ENCODE data around the gene WDR46.
A peak's percentile ranks its signal among the peaks of the same experiment; 100 is the strongest.

Gene WDR46

DNA sequence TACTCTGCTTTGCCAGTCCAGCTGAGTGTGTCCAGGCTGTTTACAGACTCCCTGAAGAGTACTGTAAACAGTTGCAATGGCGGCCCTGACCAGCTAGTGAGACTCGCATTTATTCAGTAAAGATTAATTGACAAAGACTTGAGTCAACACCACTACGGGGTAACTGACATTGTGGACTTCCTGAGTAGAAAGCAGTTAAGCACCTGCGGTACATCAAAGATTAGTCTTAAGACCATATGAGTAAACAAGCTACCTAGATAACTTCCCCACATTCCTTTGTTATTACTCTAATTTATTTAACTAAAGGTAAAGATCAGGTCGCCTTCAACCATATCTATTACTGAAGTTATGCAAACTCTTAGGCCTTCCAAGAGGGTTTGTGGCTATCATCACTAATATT is 30.0 kb downstream of the WDR46 start:
- no peak for DNase-seq

DNA sequence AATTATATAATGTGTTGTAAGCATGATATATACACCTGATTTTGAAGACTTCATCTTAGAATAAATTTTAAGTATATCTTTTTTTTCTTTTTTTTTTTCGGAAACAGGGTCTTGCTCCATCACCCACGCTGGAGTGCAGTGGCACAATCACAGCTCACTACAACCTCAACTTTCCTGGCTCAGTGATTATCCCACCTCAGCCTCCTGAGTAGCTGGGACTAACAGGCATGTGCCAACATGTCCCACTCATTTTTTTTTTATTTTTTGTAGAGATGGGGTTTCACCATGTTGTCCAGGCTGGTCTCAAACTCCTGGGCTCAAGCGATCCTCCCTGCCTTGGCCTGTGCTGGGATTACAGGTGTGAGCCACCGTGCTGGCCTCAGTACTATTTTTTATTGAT is 34.4 kb downstream of the WDR46 start:
- DNase-seq, result no peak

DNA sequence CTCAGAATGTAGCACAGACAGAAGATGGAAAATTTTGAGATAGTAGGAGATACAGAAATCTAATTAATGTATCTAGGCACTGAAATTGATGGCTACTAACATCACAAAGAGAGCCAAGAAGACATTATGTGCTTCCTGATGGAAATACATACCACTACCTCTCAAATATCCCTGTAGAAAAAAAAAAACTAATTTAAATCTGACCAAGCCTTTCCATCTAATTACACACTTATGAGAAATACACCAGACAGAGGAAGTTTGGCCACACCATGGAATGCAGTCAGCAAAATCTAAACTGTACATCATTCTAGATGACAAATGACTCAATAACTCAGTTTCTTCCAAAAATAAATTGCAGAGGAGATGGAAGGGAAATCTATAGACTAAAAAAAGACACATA is 36.3 kb downstream of the WDR46 start:
- DNase-seq, result no peak

DNA sequence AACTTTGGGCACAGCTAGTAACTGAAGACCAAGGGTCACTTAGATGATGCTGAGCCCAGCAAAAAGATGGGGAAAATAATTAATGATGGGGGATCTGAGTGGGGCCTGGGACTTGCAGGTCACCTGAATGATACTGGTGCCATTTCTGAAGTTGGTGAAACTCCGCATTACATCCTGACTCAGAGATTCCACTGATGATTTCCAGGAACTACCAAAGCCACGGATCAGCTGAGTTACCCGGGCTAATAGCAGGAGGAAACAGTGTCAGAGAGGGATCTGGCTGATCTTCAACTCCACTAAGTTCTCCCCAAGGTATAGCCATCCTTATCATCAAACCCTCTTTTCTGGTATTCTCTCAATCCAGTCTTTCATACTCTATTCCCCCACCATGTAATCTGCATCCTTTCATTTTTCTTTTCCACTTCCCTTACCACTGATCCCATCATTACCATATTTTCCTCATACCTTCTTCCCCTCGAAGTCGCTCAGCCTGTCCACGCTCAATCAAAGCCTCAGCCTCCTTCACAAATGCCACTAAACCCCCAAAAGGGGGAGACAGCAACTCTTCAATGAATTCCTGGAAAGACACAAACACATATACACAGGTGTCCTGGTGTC is 37.5 kb downstream of the WDR46 start:
- DNase-seq, result no peak

DNA sequence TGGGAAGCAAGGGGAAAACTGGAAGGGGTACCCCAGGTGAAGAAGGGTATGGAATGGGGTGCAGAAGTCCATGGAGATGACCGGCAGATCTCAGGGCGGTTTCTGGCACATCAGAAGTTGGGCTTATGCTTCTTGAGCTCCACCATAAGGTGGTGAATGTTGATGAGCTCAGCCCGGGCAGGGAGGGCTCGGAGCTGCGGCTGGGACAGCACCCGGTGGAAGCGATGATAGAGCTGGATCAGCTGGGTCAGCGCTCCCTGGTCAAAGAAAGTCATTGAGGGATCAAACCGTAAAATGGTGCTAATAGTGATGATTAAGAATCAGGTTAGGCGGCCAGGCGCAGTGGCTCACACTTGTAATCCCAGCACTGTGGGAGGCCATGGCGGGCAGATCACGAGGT is 38.3 kb downstream of the WDR46 start:
- no peak for DNase-seq

DNA sequence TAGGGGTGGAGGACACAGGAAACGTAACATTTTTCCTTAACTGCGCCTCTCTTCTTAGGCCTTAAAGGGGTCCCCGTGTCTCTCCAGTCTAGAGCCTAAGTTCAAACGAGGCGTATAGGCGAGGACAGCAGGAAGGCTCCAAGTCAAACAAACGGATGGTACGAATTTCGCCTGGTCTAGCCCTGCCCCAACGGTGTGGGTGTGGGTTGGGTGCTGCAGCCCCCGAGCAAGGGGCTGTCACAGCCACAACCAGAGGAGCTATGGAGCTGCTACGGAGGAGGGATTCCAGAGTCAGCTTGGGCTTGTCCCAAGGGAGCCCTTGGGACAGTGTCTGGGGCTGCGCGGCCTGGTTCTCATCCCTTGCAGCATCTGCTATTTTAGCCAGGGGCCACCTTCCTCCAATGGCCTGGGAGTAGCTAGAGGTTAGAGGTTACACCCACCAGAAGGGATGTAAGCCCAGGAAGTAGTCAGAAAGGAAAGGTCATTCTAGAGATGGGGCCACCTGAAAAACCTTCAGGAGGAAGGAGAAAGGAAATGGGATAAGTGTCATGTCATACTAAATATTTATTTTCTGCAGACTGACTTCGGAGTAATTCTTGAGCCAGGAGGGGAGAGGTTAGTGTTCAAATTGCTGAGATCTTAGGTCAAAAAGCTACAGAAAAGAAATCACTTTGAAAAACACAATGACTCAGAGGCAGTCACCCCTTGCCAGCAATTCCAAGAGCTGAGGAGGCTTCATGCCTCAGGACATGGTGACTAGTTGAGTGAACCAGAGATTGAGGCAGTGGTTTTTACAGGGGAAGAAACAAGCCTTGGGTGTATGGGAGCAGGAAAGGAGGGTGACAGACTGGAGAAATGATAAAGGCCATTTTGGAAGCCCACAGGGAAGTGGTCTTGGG is 39.1 kb downstream of the WDR46 start:
- DNase-seq, result no peak

DNA sequence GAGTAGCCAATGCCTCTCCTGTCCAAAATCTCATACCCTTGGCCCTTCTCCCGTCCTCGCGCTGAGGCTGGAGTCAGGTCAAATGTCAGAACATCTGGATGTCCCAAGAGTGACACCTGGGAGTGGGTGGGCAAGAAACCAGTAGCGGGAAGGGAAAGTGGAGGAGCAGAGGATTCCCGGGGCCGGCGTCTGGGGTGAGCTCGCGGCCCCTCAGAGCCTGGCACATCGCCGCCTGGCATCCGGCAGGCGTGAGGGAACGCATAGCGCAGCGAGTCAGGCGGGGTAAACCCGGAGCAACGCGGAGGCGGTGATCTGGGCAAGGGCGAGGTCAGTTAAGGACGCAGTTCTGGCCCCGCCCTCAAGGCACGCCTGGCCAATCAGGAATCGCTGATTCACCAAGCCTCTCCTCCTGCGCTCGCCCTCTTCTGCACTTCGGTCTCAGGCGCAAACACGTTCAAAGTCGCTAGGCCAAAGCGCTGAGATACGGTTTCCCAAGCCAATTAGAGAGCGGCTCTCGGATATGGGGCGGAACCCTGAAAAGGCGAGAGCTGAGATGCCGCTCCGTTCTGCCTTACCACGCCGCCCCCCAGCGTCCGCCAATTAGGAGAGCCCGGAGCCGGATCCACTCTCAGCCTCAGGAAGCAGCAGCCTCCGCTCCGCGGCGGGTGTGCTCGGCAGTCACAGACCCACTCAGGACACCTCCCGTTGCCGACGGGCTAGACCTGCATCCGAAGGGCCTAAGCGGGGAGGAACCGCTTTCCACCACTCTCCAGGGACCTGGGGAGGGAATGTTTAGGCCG is 39.9 kb downstream of the WDR46 start:
- peak; percentile 99 for DNase-seq

DNA sequence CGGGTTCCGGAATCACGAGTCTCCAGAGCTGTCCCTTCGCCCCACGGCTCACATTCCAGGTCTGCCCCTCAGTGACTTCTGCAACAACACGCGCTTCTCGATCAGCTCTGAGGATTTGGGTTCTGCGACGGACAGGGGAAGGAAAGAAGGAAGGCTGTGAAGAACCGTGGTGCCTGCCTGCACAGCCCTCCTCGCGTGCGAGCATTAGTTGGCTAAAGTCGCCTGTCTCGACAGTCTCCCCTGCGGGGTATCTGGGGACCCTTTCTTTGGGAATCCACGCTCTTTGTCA is 40.5 kb downstream of the WDR46 start:
- DNase-seq, result peak in 1 of 2 donors; percentile 36

DNA sequence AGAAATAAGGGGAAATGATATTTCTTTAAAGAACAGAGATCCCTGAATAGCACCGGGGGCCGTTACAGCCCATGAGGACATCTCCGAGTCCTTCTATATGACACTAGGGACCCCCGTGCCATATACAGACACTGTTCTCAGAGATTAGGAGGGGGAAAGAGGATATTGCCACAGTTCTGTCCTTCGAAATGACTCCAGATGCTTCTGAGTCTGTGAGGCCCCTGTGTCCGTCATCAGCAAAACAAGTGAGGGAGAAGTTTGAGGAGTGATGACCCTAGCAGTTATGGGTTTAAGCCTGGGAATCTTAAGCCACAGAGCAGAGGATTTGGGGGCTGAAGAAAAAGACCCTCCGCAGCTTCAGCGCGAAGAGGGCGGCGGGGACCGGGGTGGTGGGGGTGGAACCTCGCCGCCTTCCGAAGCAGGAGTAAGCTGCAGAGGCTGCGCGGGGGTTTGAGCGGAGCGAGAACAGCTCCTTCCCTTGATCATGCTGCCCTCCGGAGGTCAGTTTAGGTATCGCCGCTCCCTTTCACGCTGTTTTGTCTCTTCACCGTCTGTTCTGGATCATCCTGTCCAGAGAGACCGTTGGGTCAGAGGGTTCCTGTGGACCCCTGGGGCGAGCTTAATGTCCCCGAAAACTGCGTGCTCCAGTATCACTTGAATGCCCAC is 40.9 kb downstream of the WDR46 start:
- DNase-seq, result peak; percentile 89 to 90

DNA sequence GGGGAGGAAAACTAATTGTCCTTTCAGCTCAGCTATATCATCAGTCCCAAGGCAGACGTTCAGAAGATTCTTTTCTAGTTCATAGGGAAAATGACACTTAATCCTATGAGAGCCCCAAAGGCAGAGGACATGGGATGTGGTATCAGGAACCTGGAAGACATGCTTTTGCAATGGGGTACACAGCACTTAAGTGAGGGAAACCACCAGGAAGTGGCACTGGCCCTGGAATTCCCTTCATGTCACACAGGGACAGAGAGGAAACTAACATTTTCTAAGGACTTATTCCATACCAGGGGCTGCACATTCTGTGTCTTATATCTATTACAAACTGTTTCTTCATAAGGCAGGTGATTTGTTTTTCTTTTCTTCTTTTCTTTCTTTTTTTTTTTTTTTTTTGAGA is 45.6 kb downstream of the WDR46 start:
- no peak for DNase-seq

DNA sequence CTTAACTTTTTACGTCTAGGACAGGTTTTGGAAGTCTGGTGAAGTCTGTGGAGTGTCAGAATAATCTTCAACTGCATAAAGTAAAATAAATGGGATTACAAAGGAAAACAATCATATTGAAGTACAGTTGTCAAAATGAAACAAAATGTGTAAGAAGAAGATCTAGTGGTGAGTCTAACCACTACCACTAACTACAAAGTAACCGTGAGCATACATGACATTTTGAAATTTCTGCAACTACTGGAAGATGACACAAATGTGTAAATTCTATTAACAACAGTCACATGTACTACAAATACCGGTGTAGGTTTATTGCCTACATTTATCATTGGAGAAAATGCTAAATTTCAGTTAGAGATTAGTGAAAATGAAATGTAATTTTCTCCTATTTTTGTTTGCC is 47.1 kb downstream of the WDR46 start:
- DNase-seq, result no peak

DNA sequence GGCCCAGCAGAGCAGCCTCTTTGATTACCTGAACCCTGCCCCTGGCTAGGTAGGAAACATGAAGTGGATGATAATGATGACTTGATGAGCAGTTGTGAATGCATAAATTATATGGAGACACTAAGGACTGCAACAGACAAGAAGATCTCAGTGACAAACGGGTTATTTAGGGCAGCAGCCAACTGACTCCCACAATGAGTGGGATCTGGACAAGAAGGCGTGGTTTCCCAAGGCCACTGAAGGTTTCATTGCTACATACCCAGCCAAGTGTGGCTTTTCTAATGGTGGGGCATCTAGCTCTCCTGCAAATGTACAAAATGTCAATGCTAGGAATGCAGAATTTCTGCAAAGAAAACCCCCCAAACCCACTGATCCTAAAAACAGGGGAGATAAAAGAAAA is 51.3 kb downstream of the WDR46 start:
- no peak for DNase-seq

DNA sequence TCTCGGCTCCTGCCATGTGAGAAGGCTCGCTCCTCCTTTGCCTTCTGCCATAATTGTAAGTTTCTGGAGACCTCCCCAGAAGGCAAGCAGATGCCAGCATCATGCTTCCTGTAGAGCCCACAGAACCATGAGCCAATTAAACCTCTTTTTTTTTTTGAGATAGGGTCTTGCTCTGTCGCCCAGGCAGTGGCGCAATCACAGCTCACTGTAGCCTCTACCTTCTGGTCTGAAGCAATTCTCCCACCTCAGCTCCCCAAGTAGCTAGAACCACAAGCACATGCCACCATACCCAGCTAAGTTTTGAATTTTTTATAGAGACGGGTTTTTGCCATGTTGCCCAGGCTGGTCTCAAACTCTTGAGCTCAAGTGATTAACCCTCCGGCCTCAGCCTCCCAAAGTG is 52.2 kb downstream of the WDR46 start:
- DNase-seq, result no peak

DNA sequence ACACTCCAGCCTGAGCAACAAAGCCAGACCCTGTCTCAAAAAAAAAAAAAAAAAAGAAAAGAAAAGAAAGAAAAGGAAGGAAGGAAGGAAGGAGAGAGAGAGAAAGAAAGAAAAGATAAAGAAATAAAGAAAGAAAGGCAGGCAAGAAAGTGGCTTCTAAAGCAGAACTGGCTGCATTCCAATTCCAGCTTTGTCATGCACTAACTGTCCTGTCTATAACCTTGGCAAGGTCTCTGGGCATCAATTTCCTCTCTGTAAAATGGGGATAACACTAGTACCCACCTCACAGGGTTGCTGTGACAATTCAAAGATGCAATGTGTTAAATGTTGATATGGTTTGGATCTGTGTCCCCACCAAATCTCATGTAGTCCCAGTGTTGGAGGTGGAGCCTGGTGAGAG is 52.7 kb downstream of the WDR46 start:
- no peak for DNase-seq

DNA sequence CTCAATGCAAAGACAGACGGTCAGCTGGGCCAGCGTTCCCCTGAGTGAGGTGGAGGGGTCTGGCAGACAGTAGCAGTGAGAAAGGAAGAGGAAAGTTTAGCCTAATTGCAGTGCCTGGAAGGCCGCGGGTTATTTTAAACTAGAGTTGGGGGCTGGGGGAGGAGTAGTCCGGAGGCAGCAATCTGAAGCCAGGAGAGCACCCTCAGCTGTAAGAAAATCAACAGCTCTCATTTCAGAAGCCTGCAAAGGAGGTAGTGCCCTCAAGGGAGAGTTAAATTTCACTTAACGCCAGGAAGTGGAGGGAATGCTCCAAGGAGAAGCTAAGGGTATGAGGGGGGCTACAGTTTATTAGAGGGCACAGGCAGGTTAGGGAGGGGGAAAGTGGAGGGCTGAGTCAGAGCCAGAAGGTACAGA is 53.8 kb downstream of the WDR46 start:
- no peak for DNase-seq
